Endometrial microvascular endothelial cells (primary cell): Measurements from ENCODE around the gene NECAB3. TPM values are rescaled to one million over a fixed set of nuclear protein-coding genes. Genes with fewer than 3 reads are reported as not detected.
"Not testable (repeated sequence)": the region's sequence is repeated elsewhere in the genome, so short reads cannot be mapped to it uniquely, and the experiment has no call there.

ENCODE experiments used
- in situ Hi-C: cut with HindIII; loops from 2 replicates; pipeline ENCODE4 v1.10.0; 2017; ENCODE audit warnings: low sequenced_read_pairs, low pct_unique_long_range_greater_than_20kb; ENCODE audit errors: inconsistent ontology term
- total RNA-seq: library from RNA; depleted of rRNA; stranded (reverse); fragments of >200 nt; gene quantifications from one replicate; pipeline ENCODE4 v1.2.3, GENCODE V29; 2015; ENCODE audit errors: inconsistent ontology term

The NECAB3 gene
- total RNA-seq, 1 donor from 2014 or later = 8.9 TPM

GRCh38 chr20:33640287-33640686 lies 33.9 kb downstream of the NECAB3 start:
- in situ Hi-C loops = no loop called here

- in situ Hi-C loops = no loop called here
Observed at GRCh38 chr20:33636776-33637175, 37.5 kb downstream of the NECAB3 start.

GRCh38 chr20:33635341-33635740 lies 38.9 kb downstream of the NECAB3 start:
- in situ Hi-C loops = no loop called here

- in situ Hi-C loops = not testable (repeated sequence)
Observed at GRCh38 chr20:33631910-33632309, 42.3 kb downstream of the NECAB3 start.

GRCh38 chr20:33630507-33630906 lies 43.7 kb downstream of the NECAB3 start:
- in situ Hi-C loops = no loop called here

GRCh38 chr20:33629979-33630378 lies 44.2 kb downstream of the NECAB3 start:
- in situ Hi-C loops = no loop called here

- in situ Hi-C loops = no loop called here
Observed at GRCh38 chr20:33629533-33629932, 44.7 kb downstream of the NECAB3 start.

- in situ Hi-C loops = no loop called here
Observed at GRCh38 chr20:33627577-33628216, 46.5 kb downstream of the NECAB3 start.

GRCh38 chr20:33626190-33626589 lies 48.0 kb downstream of the NECAB3 start:
- in situ Hi-C loops = no loop called here

- in situ Hi-C loops = no loop called here
Observed at GRCh38 chr20:33624399-33624798, 49.8 kb downstream of the NECAB3 start.

- in situ Hi-C loops = no loop called here
Observed at GRCh38 chr20:33622705-33623365, 51.4 kb downstream of the NECAB3 start.

- in situ Hi-C loops = no loop called here
Observed at GRCh38 chr20:33621717-33622400, 52.4 kb downstream of the NECAB3 start.

GRCh38 chr20:33612001-33612400 lies 62.2 kb downstream of the NECAB3 start:
- in situ Hi-C loops = no loop called here

GRCh38 chr20:33611106-33611505 lies 63.1 kb downstream of the NECAB3 start:
- in situ Hi-C loops = no loop called here

GRCh38 chr20:33609504-33609903 lies 64.7 kb downstream of the NECAB3 start:
- in situ Hi-C loops = no loop called here

Other genes starting within 250 kb of the NECAB3 start
- gene SNTA1, start 230.7 kb downstream of the NECAB3 start, total RNA-seq = 7.2 TPM
- gene CBFA2T2, start 184.3 kb downstream of the NECAB3 start, total RNA-seq = 5.4 TPM
- not detected for gene C20orf144, start 12.1 kb downstream of the NECAB3 start, total RNA-seq
- gene ACTL10, start 7.5 kb downstream of the NECAB3 start, total RNA-seq = 2.1 TPM
- 11.2 TPM for gene E2F1, start 12.0 kb upstream of the NECAB3 start, total RNA-seq
- gene PXMP4, start 45.9 kb upstream of the NECAB3 start, total RNA-seq = 7.7 TPM
- 1.1 TPM for gene ZNF341, start 57.6 kb upstream of the NECAB3 start, total RNA-seq
- 35.4 TPM for gene CHMP4B, start 136.9 kb upstream of the NECAB3 start, total RNA-seq